GM19025 (cell line): ENCODE measurements around the gene NPIPA2.
"Not testable (repeated sequence)": the region's sequence is repeated elsewhere in the genome, so short reads cannot be mapped to it uniquely, and the experiment has no call there.

Source experiments
- ATAC-seq: cut with Tn5 transposase; IDR thresholded peaks from one replicate; pipeline ENCODE4 v1.9.1; 2021; ENCODE audit warnings: mild to moderate bottlenecking, low read depth, moderate library complexity; ENCODE audit not compliant: unreplicated experiment

NPIPA2 gene

DNA sequence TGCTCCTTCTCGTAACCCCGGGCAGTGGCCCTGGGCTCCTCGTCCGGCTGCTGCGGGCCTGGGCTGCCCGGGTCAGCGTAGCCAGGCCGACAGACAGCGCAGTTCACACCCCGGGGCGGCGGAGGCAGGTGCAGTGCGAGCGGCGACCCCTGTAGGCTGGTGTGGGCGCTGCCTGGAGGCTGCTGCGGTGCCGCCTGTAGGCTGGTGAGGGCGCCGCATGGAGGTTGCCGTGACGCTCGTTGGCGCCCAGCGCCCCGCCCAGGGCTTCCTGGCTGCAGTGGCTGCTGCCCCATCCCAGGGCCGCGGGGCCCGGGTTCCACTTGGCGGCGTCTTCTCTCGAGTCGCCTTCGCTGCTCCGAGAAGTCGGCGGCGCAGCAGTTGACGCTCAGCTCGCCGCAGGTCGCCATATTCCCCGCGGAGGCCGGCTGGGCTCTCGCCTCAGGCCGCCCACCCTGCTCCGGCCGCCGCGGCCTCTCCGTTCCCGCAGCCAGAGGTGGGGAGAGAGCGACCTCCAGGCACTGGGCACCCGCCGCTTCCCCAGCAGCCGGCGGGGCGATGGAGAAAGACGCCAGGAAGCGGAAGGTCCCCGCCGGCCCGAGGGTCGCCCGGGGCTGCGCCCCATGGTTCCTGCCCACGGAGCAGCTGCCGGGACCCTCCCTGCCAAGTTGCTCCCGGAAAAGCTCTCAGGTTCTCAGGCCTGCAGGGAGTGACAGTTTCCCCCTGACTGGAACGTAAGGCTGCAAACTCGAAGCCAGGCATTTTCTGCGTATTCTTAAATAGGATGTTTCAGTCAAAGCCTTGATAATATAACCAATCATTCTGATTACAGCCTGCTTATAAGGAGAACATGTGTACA lies at the start of gene NPIPA2:
Gene NPIPA2, plus strand, starts transcription at position 261 of the 856 bp plus-strand sequence. CDS start 5,533 bp downstream, outside the sequence.
- ATAC-seq = peak; percentile 96

DNA sequence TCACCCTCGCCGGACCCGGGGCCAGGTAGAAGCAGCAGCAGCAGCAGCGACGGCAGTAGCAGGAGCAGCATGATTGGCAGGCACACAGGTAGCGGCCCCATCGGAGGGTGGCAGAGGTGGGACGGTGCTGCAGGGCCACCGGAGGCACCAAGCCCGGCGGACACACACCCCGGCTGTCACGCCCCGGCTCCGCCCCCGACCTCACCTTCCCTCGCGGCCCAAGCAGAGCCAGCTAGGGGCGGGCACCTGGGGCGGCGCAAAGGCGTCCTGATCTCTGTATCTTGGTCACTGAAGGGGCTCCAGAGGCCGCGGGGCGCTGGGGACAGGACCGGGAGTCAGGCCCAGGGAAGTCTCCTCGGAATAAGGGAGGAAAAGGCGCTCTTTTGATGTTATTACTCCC lies 48.2 kb upstream of the NPIPA2 start, which contains the start of gene PLA2G10:
Gene PLA2G10, minus strand, starts transcription at position 180 of the 400 bp plus-strand sequence. Its CDS starts 79 bp downstream, at position 101.
- not testable (repeated sequence) for ATAC-seq

DNA sequence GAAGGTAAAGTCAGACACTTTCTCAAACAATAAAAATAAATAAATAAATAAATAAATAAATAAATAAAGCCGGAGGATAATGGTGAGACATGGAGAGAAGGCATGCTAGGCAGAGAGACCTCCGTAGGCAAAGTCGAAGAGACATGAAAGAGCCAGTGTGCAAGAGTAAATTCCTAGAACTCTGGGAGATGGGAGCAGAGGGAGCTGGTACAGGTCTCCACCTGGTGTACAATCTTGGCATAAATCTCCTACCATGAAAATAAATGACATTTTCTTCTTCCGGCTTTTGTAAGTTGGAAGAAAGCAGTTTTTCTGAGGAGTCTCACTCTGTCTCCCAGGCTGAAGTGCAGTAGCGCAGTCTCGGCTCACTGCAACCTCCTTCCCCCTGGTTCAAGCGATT lies 40.5 kb upstream of the NPIPA2 start:
- not testable (repeated sequence) for ATAC-seq

DNA sequence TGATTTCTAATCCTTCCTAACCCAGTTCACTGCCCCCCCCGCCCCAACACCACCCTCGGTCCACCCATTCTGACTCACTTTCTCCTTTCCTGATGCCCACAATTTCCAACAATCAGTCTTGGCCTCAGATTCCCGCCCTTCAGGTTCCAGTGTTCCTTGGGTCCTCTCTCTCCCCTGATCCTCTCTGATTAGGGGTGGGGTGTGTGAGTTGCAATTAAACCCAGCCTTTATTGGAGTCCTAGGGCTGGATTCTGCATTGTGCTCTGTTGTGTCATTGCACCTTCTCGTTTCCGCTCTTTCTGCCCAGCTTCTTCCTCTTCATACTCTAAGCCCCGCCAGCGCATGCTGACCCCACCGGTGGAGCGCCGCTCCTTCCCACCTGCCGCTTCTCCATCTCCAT lies 39.7 kb upstream of the NPIPA2 start:
- ATAC-seq = not testable (repeated sequence)

DNA sequence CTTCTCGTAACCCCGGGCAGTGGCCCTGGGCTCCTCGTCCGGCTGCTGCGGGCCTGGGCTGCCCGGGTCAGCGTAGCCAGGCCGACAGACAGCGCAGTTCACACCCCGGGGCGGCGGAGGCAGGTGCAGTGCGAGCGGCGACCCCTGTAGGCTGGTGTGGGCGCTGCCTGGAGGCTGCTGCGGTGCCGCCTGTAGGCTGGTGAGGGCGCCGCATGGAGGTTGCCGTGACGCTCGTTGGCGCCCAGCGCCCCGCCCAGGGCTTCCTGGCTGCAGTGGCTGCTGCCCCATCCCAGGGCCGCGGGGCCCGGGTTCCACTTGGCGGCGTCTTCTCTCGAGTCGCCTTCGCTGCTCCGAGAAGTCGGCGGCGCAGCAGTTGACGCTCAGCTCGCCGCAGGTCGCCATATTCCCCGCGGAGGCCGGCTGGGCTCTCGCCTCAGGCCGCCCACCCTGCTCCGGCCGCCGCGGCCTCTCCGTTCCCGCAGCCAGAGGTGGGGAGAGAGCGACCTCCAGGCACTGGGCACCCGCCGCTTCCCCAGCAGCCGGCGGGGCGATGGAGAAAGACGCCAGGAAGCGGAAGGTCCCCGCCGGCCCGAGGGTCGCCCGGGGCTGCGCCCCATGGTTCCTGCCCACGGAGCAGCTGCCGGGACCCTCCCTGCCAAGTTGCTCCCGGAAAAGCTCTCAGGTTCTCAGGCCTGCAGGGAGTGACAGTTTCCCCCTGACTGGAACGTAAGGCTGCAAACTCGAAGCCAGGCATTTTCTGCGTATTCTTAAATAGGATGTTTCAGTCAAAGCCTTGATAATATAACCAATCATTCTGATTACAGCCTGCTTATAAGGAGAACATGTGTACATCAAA lies 38.9 kb upstream of the NPIPA2 start, which contains the start of gene NPIPA3:
Gene NPIPA3, plus strand, starts transcription at position 256 of the 856 bp plus-strand sequence. CDS start 5,533 bp downstream, outside the sequence.
- peak; percentile 99 for ATAC-seq

DNA sequence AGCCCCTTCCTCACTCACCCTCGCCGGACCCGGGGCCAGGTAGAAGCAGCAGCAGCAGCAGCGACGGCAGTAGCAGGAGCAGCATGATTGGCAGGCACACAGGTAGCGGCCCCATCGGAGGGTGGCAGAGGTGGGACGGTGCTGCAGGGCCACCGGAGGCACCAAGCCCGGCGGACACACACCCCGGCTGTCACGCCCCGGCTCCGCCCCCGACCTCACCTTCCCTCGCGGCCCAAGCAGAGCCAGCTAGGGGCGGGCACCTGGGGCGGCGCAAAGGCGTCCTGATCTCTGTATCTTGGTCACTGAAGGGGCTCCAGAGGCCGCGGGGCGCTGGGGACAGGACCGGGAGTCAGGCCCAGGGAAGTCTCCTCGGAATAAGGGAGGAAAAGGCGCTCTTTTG lies 9.1 kb upstream of the NPIPA2 start:
- ATAC-seq = not testable (repeated sequence)

DNA sequence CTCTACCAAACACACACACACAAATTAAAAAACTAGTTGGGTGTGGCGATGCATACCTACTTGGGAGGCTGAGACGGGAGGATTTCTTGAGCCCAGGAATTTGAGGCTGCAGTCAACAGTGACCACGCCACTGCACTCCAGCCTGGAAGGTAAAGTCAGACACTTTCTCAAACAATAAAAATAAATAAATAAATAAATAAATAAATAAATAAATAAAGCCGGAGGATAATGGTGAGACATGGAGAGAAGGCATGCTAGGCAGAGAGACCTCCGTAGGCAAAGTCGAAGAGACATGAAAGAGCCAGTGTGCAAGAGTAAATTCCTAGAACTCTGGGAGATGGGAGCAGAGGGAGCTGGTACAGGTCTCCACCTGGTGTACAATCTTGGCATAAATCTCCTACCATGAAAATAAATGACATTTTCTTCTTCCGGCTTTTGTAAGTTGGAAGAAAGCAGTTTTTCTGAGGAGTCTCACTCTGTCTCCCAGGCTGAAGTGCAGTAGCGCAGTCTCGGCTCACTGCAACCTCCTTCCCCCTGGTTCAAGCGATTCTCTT lies 1.4 kb upstream of the NPIPA2 start:
- ATAC-seq = not testable (repeated sequence)

DNA sequence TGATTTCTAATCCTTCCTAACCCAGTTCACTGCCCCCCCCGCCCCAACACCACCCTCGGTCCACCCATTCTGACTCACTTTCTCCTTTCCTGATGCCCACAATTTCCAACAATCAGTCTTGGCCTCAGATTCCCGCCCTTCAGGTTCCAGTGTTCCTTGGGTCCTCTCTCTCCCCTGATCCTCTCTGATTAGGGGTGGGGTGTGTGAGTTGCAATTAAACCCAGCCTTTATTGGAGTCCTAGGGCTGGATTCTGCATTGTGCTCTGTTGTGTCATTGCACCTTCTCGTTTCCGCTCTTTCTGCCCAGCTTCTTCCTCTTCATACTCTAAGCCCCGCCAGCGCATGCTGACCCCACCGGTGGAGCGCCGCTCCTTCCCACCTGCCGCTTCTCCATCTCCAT lies 539 bp upstream of the NPIPA2 start:
- ATAC-seq = not testable (repeated sequence)

DNA sequence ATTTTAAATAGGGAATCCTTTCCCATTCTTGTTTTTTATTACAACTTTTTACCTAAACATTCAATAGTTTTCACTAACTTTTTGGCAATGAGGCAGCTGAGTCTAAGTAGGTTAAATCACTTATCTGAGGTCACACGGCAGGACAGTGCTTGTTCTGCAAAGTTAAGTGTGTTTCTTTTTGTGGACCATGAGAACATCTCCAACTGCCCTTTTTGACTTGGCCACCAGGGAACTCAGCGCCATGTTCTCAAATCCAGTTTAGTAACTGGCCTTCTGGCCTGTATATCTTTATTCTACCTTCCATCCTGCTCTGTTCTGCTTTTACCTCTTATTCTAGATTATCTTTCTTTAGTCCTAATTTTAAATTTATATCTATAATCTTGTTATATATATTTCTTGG lies 31.3 kb downstream of the NPIPA2 start:
- ATAC-seq = not testable (repeated sequence)

DNA sequence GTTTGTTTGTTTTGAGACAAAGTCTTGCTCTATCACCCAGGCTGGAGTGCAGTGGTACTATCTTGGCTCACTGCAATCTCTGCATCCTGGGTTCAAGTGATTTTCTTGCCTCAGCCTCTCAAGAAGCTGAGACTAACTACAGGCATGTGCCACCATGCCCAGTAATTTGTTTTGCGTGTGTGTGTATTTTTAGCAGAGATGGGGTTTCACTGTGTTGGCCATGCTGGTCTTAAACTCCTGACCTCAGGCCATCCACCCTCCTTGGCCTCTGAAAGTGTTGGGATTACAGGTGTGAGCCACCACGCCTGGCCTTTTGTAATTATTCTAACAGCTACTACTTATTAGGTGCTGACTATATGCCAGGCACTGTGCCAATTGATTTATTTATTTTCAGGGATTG lies 33.3 kb downstream of the NPIPA2 start:
- not testable (repeated sequence) for ATAC-seq

DNA sequence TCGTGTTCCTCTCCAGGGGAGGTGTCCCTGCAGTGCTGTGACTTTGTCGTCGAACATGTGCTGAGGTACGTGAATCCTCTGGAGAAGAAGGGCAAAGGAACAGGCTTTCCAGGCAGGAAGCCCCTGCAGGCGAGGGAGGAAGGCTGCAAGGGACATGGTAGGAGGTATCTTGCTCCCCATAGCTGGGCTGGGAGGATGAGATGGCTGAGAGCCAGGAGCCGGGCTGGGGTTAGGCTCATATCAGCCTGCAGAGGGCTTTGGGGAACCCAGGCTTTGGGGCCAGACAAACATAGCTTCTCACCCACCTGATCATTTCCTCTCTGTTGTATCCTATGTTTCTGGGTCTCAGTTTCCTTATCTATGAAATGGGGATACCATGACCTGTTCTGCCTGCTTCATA lies 34.4 kb downstream of the NPIPA2 start:
- ATAC-seq = not testable (repeated sequence)

DNA sequence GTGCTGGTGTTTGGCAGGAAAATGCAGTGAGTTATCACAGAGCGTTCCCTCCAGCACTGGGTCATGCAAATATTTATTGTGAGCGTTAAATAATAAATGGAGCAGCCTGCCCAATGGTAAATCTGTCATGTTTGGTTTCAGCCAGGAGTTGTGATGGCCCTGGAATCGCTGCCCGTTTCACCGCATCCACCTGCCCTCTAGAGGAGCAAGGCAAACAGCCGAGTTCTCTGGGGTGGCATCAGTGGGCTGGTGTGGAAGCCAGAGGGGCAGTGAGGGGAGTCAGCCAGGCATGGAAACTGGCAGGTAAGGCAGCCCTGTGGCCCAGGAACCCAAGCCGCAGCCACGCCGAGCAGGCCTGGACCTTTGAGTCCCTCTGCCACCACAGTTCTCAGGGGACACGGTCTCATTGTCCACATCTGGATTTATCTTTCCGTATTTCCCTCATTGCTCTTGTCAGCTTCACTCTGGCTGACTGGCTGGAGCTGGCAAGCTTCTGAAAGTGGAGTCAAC lies 37.1 kb downstream of the NPIPA2 start:
- not testable (repeated sequence) for ATAC-seq

DNA sequence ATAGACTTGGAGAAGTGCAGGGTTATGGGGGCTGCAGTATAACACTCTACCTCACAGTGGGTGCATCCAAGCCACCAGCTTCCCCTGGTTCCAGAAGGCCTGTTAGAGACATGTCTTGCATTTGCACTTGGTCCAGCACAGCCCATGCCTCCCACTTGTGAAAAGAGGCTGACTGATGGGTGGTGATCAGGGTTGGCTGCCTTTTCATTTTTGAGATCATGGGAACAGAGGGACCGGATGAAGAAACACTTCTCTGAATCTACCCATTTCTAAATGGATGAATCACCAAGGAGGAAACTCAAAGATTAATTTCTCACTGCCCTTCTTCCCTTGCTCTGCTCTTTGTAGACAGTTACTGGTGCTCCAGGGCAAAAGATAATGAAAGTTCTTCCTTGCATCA lies 43.8 kb downstream of the NPIPA2 start:
- not testable (repeated sequence) for ATAC-seq

DNA sequence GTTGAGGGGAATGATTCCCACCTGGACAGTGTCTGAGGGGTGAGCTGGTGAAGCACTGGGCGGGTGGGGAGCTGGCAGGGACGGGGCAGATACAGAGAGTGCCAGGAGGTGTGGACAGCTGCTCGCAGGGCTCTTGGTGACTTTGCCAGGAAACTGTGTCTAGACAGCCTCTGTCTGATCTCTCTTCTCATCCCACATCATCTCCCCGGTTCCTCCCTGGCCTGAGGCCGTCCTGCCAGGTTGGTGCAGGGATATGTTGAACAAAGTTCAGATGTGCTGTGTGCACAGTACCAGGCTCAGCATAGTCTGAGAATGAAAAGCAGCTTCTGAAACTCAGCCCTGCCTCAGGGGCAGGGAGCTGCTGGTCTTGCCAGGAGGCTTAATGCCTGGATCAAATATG lies 47.2 kb downstream of the NPIPA2 start:
- not testable (repeated sequence) for ATAC-seq

DNA sequence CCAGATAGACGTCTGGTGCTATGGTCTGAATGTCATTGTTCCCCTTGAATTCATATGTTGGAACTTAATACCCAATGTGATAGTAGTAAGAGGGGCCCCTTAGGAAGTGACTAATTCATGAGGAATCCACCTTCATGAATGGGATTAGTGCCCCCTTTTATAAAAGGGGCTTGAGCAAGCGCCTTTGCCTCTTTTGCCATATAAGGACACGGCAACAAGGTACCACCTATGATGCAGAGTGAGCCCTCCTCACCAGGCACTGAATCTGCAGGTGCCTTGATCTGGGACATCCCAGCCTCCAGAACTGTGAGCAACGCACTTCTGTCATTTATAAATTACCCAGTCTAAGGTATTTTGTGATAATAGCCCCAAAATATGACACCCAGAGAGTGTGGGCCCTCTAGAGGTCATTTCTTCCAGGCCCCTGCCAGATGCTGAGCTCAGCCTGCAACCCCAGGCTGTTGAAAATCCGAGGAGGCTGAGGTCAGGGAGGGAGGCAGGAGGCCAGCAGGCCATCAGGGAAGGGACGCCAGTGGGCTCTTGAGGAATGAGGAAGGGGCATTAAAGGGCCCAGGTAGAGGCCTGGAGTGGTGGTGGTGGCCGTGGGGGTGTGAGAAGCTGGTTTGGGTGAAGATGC lies 48.1 kb downstream of the NPIPA2 start:
- not testable (repeated sequence) for ATAC-seq

DNA sequence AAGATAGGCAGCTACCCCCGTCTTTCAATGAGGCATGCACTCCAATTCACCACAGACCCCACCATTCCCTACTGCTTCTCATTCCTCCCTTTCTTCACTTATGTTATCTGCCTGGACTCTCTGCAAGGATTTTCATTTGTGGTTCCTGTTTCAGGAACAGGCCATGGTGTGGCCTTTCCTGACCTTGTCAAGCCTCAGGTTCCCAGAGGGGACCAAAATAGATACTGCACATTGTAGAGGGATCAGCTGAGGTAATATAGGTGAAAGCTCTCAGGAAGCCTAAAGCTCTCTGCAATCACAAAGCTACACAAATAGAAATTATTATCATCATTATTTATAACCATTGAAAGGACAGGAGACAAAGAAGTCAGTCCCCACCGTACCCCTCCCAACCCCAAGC lies 50.6 kb downstream of the NPIPA2 start:
- not testable (repeated sequence) for ATAC-seq

DNA sequence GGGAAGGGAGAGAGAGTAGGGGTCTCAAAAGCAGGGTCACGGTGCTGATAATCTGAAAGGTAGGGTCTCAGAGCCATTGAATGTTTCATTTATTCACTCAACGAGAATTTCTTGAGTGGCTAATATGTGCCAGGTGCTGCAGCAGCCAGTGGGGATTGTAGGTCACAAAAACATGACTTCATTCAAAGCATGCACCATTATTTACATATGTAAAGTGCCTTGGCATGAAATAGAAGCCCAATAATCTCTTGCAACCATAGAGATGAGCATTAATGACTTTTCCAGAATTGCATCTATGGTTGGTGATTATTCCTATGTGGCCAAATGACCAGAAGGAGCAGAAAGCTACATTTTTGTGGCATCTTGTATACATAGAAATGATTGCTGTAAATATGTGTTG lies 55.2 kb downstream of the NPIPA2 start:
- ATAC-seq = not testable (repeated sequence)

DNA sequence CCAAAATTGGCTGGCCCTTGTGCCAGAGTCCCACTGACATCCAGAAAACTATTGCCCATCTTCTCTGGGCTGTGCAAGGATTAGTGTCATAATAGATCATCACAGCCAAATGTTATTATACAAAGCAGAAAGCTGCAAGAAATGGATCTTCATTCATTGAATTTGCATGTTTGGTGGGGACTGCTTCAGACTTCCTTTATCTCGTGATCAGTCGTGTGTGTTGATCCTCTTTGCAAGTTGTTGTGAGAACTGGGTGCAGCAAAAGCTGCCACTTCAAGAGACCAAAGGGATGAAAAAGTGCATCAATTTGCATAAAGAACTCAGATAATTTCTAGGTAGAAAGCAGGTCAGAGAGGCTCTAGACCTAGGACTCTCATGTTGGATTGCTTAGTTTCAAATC lies 61.2 kb downstream of the NPIPA2 start:
- ATAC-seq = not testable (repeated sequence)

DNA sequence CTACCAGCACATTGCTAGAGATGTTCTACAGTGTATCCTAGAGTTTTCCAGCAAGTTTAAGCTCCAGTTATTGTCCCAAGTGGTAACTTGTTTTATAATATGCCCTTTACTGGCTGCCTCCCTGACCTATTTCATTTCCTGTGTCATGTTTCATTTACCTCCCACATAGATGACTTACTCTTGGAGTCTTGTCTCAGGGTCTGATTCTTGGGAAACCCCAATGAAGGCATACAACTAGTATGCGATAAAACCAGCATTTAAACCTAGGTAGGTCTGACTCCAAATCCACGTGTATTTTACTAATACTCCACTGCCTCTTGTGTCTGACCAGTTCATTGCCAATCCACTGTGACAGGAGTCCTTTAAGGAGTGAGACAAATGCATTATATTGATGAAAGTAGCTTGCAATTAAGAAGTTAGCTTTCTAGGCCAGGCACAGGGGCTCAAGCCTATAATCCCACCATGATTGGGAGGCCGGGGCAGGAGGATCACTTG lies 64.9 kb downstream of the NPIPA2 start:
- not testable (repeated sequence) for ATAC-seq

DNA sequence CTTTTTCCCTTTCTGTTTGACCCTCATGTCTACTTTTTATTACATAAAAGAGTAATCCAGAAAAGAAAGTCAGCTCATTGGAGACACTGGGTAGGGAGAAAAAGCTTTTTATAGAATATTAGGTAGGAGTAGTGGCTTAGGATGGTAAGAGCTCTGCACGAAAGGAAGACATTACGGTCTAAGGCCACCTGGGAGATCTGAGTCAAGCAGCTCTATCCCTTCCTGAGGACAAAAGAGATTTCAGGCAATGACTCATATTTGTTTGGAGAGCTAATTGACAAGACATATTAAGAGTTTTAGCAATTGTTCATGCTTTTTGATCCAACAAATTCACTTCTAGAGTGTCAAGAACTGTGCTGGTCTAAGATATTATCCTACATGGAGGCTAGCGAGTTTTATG lies 71.6 kb downstream of the NPIPA2 start:
- not testable (repeated sequence) for ATAC-seq
